HG03460 (cell line): ENCODE measurements around the gene DMC1.

Experiments
- ATAC-seq: cut with Tn5 transposase; IDR thresholded peaks from one replicate; pipeline ENCODE4 v1.9.1; 2021; ENCODE audit not compliant: unreplicated experiment

Gene DMC1

DNA sequence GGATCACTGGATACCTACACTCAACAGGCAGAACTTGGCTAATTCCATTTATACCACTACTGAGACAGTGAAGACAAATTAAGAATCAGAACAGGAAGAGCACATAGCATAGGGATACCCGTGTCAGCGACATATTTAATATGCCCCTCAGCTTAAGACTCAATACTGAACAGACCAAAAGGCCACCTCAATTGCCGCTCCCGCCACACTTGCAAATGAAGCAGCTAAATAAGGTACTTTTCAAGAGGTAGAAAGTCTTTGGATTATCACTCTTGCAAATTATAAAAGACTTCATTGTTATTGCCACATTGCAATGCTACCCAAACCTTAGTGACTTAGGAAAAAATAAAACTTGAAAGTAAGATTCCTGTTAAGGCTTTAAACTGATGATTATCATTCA, 67.0 kb downstream of the DMC1 start:
- ATAC-seq, result no peak

GRCh38 chr22:38501797-38502672, 67.9 kb downstream of the DMC1 start:
- no peak for ATAC-seq

DNA sequence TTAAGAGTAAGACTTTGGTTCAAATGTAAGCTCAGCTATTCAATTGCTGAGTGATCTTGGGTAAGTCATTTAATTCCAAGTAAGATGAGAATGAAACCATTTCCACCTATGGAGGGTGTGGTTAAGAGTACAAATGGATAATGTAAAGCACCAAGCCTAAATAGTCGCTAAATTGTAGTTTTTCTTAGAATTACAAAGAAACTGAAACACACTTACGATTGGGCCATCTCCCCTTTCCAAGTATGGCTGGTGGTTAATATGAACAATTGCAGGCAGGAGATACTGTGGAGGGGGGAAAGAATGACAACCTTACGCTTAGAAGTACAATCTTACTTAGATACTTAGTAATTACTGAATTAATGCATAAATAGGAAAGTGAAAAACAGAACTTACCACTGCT, 72.1 kb downstream of the DMC1 start:
- no peak for ATAC-seq

DNA sequence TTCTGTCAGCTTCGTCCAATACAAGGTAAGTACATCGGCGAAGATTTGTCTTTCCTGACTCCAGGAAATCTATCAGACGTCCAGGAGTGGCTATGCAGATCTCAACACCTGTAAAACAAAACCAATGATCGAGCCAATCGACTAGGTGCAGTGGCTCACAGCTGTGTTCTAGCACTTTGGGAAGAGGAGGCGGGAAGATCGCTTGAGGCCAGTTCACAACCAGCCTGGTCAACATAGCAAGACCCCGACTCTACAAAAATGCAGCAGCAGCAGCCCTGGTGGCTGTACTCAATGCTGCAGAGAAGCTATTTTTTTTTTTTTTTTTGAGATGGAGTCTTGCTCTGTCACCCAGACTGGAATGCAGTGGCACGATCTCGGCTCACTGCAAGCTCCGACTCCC, 75.0 kb downstream of the DMC1 start:
- no peak for ATAC-seq

- ATAC-seq, result no peak
These were observed 75.5 kb downstream of the DMC1 start for GRCh38 chr22:38494498-38494897.

DNA sequence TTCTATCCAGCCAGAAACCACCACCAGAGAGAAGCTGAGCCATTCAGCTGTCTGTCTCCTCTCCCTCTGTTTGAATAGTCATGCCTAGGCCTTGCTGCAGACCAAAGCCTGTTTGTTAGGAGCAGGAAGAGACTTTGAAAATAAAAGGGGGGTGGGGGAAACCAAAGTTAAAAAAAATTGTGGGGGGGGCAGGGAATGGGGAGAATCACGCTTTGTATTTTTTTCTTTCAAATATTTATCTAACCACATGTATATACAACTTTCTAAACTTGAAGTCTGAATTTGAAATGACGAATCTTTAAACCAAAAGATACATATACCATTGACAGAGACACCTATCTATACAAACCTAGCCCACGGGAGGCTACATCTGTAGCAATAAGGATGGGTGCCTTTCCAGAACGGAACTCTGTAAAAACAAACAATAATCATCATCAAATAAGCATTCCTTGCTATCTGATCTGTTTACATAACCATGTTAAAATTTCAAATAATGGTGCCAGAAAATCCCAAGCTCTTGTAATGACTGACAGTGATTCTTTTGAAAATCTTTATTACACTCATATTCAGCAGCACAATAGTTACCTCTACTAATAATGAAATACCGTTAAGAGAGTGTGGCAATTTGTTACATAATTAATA, 78.2 kb downstream of the DMC1 start:
- no peak for ATAC-seq

DNA sequence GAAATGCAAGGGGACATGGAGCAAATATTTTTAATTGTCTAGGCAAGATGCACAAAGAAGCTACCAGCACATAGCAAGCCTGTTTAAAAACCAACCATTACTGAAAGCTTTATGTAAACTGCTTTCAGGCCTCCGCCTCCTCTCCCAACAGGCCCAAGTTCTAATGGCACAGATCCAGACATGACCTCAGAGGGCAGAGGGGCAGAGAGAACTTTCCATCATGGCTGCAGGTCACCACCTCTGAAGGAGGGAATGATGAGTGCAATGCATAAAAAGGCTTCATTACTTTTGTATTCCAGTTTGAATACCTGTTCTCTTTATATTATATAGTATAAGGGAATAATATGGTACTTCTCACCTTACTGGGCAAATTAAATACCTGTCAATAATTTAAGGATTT, 79.1 kb downstream of the DMC1 start:
- no peak for ATAC-seq

GRCh38 chr22:38490475-38490874, 79.5 kb downstream of the DMC1 start:
- no peak for ATAC-seq

- ATAC-seq, result no peak
These were observed 80.3 kb downstream of the DMC1 start for GRCh38 chr22:38489561-38490145.

DNA sequence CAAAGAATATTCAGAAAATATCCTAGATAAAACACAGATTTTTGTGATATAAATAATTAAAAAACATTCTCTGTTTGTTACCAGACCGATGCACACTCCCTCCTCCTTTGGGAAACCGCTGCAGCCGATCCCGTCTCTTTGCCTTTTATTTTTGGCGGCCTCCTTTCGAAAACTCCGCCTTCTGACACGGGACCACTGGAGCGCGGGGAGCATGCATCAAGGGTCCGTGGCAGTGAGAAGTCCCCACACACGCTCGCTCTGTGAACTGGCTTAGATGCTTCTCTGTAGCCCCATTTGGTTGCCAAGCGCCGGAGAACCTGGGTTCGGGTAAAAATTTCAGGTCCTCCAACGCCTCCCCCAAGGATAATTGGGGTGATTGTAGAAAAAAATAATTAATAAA, 80.8 kb downstream of the DMC1 start:
- no peak for ATAC-seq

GRCh38 chr22:38487946-38488345, 82.0 kb downstream of the DMC1 start:
- no peak for ATAC-seq

DNA sequence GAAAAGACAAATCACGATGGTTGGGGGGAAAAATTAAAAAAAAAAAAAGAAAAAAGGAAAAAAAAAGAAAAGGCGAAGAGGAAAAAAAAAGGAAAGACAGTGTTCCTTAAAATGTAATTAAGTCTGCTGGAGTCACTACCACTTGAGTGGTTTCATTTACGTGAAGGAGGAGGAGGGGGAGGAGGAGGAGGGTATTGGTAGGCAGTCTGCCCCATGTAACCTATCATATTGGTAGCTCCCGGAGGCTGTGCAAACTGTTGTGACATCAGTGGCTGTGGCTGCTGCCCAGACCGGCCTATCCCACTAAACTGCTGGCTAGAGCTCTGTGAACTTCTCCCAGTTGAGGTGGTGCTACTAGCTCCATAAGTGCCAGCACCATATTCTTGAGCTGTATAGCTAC, 84.2 kb downstream of the DMC1 start:
- ATAC-seq, result no peak

DNA sequence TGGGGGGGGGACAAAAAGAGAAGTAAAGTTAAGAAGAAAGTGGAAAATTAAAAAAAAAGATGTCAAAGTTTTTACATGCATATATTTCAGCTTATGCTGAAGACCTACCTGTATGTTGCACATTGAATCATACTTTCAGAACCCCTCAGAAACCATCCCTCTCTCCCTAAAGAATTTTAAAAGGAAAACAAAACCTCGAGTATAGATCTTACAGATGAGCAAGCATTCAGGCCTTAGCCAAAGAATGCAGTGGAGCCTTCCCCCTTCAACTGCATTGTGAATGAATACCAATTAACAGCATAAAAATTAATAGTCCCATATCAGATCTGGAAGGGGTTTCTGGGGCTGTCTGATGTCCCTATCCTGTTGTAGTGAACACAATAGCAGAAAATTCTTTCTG, 85.7 kb downstream of the DMC1 start:
- ATAC-seq, result no peak

DNA sequence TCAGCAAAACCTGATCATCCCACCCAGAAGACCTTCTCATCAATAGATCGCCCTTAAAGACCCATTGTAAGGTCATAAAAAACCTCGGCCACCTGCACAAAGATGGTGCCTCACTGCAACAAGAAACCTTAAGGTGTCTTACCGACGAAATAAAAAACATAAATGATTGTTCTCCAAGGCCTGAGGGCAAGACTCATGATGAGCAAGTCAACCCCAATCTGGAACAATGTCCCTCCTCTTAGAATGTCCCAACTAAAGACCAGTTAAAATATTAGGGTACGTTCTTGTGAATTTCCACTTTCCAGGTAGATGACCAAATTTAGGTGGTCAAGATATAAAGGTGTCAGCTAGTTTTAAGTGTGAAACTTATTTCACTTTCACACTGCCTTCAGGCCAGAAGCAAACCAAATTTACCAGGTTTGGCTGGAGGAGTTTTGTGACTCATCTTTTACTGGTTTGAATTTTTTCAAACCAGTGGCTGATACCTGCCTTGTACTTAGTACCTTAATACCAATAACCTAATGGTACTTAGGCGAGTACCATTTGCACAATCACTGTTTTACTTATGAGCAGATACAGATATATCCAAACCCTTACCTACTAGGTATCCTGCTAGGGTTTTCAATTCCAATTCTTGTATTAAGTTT, 87.2 kb downstream of the DMC1 start:
- no peak for ATAC-seq

- no peak for ATAC-seq
These were observed 88.1 kb downstream of the DMC1 start for GRCh38 chr22:38481871-38482332.

DNA sequence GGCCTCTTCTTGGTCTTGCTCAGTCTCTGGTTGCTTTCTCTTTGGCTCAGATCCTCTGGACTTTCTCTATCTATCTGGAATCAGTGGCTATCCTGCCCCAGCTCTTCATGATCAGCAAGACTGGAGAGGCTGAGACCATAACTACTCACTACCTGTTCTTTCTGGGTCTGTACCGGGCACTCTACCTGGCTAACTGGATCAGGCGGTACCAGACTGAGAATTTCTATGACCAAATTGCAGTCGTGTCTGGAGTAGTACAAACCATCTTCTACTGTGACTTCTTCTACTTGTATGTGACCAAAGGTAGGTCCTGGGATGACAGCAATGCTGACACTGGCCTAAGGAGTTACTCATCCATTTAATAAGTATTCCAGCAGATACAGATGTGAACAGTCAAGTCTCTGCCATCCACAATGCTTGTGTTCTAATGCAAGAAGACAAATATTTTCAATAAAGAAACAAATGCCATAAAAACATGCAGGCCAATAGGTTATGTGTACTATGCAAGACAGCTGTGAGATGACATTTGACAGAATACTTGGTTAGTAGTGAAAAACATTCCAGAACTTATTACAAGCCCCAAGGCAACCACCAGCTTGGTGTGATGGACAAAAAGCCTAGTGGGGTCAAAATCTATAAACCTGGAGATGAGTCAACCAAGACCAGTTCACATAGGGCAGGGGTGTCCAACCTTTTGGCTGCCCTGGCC, 88.7 kb downstream of the DMC1 start:
- ATAC-seq, result no peak

DNA sequence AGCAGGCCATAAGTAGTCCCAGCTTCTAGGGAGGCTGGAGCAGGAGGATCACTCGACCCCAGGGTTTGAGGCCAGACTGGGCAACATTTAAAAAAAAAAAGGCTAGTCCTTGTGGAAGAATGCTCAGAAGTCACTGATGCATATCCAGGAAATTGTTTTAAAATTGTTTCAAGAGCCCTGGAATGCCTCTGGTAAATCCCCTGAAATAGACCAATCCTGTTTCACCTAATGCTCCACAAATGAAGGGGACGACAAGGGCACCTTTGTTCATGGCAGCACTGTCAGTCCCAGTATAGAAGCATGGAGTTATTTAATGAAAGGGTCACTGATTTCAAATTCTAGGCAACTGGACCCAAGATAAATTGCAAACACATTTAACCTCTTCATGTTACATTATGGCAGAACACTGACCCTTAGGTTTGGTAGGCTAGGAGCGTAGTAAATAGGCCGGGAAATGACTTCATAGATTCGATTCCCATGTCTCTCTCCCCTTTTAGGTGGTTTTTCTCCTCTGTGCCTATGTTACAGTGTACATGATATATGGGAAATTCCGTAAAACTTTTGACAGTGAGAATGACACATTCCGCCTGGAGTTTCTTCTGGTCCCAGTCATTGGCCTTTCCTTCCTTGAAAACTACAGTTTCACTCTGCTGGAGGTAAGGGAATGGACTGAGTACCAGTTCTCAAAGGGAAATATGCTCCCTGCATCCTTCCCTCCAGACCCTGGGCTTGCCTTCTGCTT, 90.7 kb downstream of the DMC1 start:
- no peak for ATAC-seq

- no peak for ATAC-seq
These were observed 92.4 kb downstream of the DMC1 start for GRCh38 chr22:38477585-38477984.

DNA sequence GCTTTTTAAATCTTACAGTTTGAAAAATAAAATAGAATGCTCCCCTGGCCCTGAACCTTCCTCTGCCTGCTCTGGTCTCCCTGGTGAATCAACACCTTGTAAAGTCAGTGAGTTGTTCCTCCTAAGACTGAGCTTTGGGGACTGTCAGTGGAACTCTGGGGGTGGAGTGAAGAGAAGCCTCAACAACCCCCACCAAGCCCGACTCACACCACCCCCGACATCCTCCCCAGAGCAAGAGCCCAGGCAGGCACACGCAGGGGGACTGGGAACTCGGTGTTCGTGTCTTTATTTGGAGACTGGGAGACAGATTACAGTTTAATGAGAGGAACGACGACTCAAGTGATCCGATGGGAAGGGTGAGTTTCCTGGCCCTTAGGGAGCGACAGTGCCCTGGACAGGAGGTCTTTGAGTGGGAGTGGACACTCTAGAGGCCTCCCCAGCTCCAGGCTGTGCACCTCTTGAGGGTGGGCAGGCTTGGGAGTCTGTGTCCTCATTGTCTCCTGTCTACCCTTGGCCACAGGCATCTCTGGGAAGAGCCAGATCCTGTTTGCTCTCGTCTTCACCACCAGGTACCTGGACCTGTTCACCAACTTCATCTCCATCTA, 95.9 kb downstream of the DMC1 start:
- ATAC-seq, result no peak

DNA sequence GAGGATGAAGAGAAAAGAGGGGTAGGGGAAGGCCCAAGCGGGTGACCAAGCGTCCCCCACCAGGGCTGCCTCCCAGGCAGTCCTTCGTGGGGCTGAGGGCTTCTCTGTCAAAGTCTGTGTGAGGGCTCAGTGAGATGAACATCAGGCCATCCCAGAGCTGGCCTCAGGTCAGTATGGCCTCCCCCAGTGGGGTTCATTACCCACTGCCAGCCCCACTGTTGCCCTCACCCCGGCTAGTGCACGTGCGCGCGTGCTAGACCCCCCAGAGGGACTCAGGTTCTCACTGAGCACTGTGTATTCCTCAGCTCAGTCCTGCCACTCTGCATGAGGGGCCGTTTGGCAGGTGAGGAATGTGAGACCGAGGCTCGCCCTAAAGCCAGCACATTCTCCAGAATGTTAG, 98.7 kb downstream of the DMC1 start:
- ATAC-seq, result no peak
